GM18951 (cell line): ENCODE results near the gene NEK1.

Source experiments
- POLR2A ChIP-seq: IDR thresholded peaks from 4 replicates; pipeline ENCODE4 v1.6.1; 2011; ENCODE audit warnings: mild to moderate bottlenecking; ENCODE audit not compliant: insufficient read length, insufficient read depth; ENCODE audit errors: extremely low read depth
- in situ Hi-C: fragments of 300-500 bp; cut with MboI; formaldehyde crosslinking; loops from one replicate; pipeline ENCODE4 v1.12.0; 2022; ENCODE audit warnings: low sequenced_read_pairs, mixed read lengths, inconsistent platforms; ENCODE audit not compliant: unreplicated experiment

Gene NEK1

DNA sequence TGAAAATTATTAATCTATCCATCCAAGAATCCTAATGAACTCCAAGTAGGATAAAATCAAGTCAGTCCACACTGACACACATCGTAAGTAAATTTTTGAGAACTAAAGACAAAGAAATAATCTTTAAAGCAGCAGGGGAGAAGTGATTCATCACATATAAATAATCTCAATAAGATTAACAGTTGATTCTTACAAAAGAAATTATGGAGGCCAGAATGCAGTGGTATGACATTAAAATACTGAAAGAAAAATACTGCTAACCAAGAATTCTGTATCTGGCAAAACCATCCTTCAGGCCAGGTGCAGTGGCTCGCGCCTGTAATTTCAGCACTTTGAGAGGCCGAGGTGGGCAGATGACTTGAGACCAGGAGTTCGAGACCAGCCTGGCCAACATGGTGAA is 245.6 kb downstream of the NEK1 start:
- TF ChIP-seq POLR2A, result no peak
- in situ Hi-C loops, result no loop called here

DNA sequence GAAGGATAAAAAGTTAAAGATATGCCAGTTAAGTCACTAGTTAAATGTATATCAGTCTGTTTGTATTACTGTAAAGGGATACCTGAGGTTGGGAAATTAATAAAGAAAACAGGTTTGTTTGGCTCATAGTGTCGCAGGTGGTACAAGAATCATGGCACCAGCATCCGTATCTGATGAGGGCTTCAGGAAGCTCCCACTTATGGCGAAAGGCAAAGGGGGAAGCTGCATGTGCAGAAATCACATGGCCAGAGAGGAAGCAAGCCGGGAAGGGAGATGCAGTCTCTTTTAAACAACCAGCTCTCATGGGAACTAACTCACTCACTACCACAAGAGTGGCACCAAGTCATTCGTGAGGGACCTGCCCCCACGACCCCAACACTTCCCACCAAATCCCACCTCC is 249.8 kb downstream of the NEK1 start:
- TF ChIP-seq POLR2A, result no peak
- in situ Hi-C loops, result no loop called here

DNA sequence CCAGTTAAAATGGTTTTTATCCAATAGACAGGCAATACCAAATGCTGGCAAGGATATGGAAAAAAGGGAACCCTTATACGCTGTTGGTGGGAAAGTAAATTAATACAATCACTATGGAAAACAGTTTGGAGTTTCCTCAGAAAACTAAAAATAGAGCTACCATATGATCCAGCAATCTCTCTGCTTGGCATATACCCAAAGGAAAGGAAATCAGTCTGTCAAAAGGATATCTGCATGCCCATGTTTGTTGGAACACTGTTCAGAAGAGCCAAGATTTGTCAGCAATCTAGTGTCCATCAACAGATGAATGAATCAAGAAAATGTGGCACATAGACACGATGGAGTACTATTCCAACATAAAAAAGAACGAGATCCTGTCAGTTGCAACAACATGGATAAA is 250.6 kb downstream of the NEK1 start:
- no peak for TF ChIP-seq POLR2A
- in situ Hi-C loops, result no loop called here

DNA sequence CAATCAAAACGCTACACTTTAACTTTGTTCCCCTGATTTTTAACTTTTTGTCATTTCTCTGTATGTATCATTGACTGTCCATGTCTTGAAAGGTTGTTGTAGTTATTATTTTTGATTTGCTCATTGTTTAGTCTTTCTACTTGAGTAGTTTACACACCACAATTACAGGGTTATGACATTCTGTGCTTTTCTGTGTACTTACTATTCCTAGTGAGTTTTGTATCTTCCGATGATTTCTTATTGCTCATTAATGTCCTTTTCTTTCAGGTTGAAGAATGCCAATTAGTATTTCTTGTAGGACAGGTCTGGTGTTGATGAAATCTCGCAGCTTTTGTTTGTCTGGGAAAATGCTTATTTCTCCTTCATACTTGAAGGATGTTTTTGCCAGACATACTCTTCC is 252.4 kb downstream of the NEK1 start:
- TF ChIP-seq POLR2A, result no peak
- in situ Hi-C loops, result no loop called here

DNA sequence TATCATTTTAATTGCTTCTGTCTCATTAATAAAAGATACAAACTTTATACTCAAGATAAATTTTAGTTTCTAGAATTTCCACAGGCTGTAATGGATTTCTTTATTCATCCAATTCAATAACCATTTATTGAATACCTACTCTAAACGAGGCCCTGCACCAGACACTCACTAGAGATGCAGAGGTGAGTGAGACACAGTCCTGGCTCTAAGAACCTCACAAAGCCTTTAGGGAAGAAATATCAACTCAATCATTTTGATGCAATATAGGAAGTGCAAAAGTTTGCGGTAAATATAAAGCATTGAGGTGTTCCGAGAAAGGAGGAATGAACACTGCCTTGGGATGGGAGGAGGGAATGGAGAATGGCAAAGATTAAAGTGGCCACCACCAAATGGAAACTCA is 260.0 kb downstream of the NEK1 start:
- in situ Hi-C loops, result no loop called here
- TF ChIP-seq POLR2A, result no peak

DNA sequence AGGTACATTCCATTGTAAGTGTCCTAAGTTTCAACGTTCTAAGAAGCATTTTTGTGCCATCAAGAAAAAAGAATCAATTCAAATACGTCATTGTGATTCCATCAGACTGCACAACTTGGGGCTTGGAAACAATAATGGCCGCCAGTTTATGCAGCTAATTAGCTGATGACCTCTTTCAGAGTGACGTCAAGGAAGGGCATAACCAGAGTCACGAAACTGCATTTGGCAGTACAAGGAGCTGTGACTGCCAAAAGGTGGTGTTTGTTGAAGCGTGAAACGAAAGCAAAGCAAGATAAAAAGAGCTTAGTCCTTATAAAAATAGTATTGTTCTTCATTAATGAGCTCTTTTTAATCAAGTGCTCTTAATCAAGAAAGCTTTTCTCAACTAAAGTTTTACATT is 260.5 kb downstream of the NEK1 start:
- TF ChIP-seq POLR2A, result no peak
- in situ Hi-C loops, result no loop called here

DNA sequence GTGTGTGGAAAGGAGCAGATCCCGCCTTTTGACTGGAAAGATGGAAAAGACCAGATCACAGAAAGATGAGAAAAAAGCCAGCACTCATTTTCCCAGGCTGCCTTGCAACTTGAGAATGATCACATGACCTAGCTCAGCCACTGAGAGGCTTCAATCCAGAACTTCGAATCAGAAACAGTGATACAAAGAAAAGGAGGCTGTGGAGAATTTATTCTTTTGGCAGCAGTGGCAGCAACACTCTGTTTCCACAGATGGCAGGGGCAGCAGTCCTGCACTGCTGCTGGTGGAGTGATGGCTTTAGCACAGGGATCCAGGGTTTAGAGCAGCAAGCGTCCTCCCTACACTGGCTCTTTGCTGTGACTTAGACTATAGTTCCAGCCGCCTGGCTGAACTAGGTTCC is 263.8 kb downstream of the NEK1 start:
- no peak for TF ChIP-seq POLR2A
- in situ Hi-C loops, result no loop called here

DNA sequence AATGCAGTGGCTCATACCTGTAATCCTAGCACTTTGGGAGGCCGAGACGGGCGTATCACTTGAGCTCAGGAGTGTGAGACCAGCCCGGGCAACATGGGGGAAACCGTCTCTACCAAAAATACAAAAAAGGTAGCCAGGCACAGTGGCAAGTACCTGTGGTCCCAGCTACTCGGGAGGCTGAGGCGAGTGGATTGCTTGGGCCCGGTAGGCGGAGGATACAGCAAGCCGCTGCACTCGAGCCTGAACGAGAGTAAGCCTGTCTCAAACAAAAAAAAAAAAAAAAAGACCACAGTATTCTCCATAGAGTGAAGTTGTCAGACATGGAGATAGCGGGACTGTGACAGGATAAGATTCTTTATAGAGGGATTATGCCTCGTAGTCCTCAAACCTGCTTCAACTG is 265.5 kb downstream of the NEK1 start:
- in situ Hi-C loops, result no loop called here
- no peak for TF ChIP-seq POLR2A

DNA sequence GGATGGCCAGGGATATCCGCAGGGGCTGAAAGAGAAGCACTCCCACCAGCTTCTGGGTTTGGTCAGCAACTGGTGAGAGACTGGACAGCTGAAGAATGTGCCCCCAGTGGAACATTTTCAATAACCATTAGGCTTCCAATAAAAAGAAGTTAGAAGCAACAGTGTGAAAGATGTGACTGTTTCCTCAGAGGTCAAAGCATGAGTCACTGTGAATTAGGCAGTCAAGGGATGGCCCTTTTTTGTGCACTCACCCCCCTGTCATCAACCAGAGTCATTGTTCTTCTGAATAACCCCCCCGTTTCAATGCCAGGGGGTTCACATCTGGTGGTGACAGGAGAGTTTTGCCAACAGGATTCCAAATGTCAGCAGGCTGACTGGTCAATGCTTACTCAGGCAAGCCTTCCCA is 267.1 kb downstream of the NEK1 start:
- TF ChIP-seq POLR2A, result no peak
- in situ Hi-C loops, result no loop called here
